ENCODE results near the gene RMND5B.

RMND5B gene

GRCh38 chr5:178163772-178164735, 33.2 kb downstream of the RMND5B start:
- no peaks in the 10 kb centered on the region for H3K36me3 ChIP-seq (ENCODE audit: control insufficient read depth, insufficient read depth, low read length)
- H3K9me3 ChIP-seq (ENCODE audit: control insufficient read depth, low read length) = no peaks in the 10 kb centered on the region
- no peak overlapping the region for H3K4me3 ChIP-seq (ENCODE audit: insufficient read depth, low read depth, low read length)
- H3K4me1 ChIP-seq (ENCODE audit: control insufficient read depth, insufficient read depth, low read length) = no peaks in the 10 kb centered on the region
- H3K27ac ChIP-seq (ENCODE audit: insufficient read depth, low read depth, low read length, poor library complexity, severe bottlenecking) = no peak overlapping the region
- H3K27me3 ChIP-seq (ENCODE audit: control insufficient read depth, insufficient read depth, low read length, poor library complexity, severe bottlenecking) = peaks cover 7% of the 10 kb centered on the region
- 13 to 15% methylated on average over 33 of the region's 33 CpGs for WGBS, 2 experiments

GRCh38 chr5:178165581-178165980, 34.8 kb downstream of the RMND5B start:
- WGBS, 2 experiments = 95 to 96% methylated on average over 38 of the region's 38 CpGs
- Histone ChIP-seq H3K4me1 (ENCODE audit: control insufficient read depth, insufficient read depth, low read length) (no peaks in the 10 kb centered on the region), H3K4me3 (ENCODE audit: insufficient read depth, low read depth, low read length) (no peak overlapping the region), H3K27ac (ENCODE audit: insufficient read depth, low read depth, low read length, poor library complexity, severe bottlenecking) (no peak overlapping the region), H3K36me3 (ENCODE audit: control insufficient read depth, insufficient read depth, low read length) (no peaks in the 10 kb centered on the region), H3K9me3 (ENCODE audit: control insufficient read depth, low read length) (no peaks in the 10 kb centered on the region), H3K27me3 (ENCODE audit: control insufficient read depth, insufficient read depth, low read length, poor library complexity, severe bottlenecking) (peaks cover 7% of the 10 kb centered on the region)

- Histone ChIP-seq H3K4me3 (ENCODE audit: insufficient read depth, low read depth, low read length) (no peak overlapping the region), H3K4me1 (ENCODE audit: control insufficient read depth, insufficient read depth, low read length) (no peaks in the 10 kb centered on the region), H3K36me3 (ENCODE audit: control insufficient read depth, insufficient read depth, low read length) (no peaks in the 10 kb centered on the region), H3K27me3 (ENCODE audit: control insufficient read depth, insufficient read depth, low read length, poor library complexity, severe bottlenecking) (no peaks in the 10 kb centered on the region), H3K27ac (ENCODE audit: insufficient read depth, low read depth, low read length, poor library complexity, severe bottlenecking) (no peak overlapping the region), H3K9me3 (ENCODE audit: control insufficient read depth, low read length) (no peaks in the 10 kb centered on the region)
- WGBS, 2 experiments = 88 to 98% methylated on average over 2 of the region's 2 CpGs
Measured at GRCh38 chr5:178170455-178170854, 39.6 kb downstream of the RMND5B start.

- Histone ChIP-seq H3K9me3 (ENCODE audit: control insufficient read depth, low read length) (no peaks in the 10 kb centered on the region), H3K27me3 (ENCODE audit: control insufficient read depth, insufficient read depth, low read length, poor library complexity, severe bottlenecking) (no peaks in the 10 kb centered on the region), H3K4me1 (ENCODE audit: control insufficient read depth, insufficient read depth, low read length) (no peaks in the 10 kb centered on the region), H3K27ac (ENCODE audit: insufficient read depth, low read depth, low read length, poor library complexity, severe bottlenecking) (no peak overlapping the region), H3K36me3 (ENCODE audit: control insufficient read depth, insufficient read depth, low read length) (no peaks in the 10 kb centered on the region), H3K4me3 (ENCODE audit: insufficient read depth, low read depth, low read length) (no peak overlapping the region)
- 93 to 97% methylated on average over 3 of the region's 3 CpGs for WGBS, 2 experiments
Measured at GRCh38 chr5:178174456-178174855, 43.6 kb downstream of the RMND5B start.

- no peak overlapping the region for H3K4me3 ChIP-seq (ENCODE audit: insufficient read depth, low read depth, low read length)
- H3K36me3 ChIP-seq (ENCODE audit: control insufficient read depth, insufficient read depth, low read length) = no peaks in the 10 kb centered on the region
- WGBS, 2 experiments = 87 to 93% methylated on average over 6 of the region's 6 CpGs
- H3K4me1 ChIP-seq (ENCODE audit: control insufficient read depth, insufficient read depth, low read length) = no peaks in the 10 kb centered on the region
- H3K27me3 ChIP-seq (ENCODE audit: control insufficient read depth, insufficient read depth, low read length, poor library complexity, severe bottlenecking) = no peaks in the 10 kb centered on the region
- H3K27ac ChIP-seq (ENCODE audit: insufficient read depth, low read depth, low read length, poor library complexity, severe bottlenecking) = no peak overlapping the region
- H3K9me3 ChIP-seq (ENCODE audit: control insufficient read depth, low read length) = no peaks in the 10 kb centered on the region
Measured at GRCh38 chr5:178176791-178177190, 46.0 kb downstream of the RMND5B start.

GRCh38 chr5:178177569-178177968, 46.8 kb downstream of the RMND5B start:
- H3K4me3 ChIP-seq (ENCODE audit: insufficient read depth, low read depth, low read length) = no peak overlapping the region
- 87 to 90% methylated on average over 8 of the region's 8 CpGs for WGBS, 2 experiments

GRCh38 chr5:178180141-178180863, 49.5 kb downstream of the RMND5B start:
- Histone ChIP-seq H3K4me3 (ENCODE audit: insufficient read depth, low read depth, low read length) (no peak overlapping the region), H3K9me3 (ENCODE audit: control insufficient read depth, low read length) (no peaks in the 10 kb centered on the region), H3K36me3 (ENCODE audit: control insufficient read depth, insufficient read depth, low read length) (no peaks in the 10 kb centered on the region), H3K4me1 (ENCODE audit: control insufficient read depth, insufficient read depth, low read length) (no peaks in the 10 kb centered on the region), H3K27ac (ENCODE audit: insufficient read depth, low read depth, low read length, poor library complexity, severe bottlenecking) (no peak overlapping the region), H3K27me3 (ENCODE audit: control insufficient read depth, insufficient read depth, low read length, poor library complexity, severe bottlenecking) (no peaks in the 10 kb centered on the region)
- 18 to 20% methylated on average over 9 of the region's 9 CpGs for WGBS, 2 experiments

More at GRCh38 chr5:178177569-178177968, 46.8 kb downstream of the RMND5B start:
- no peaks in the 10 kb centered on the region for H3K27me3 ChIP-seq (ENCODE audit: control insufficient read depth, insufficient read depth, low read length, poor library complexity, severe bottlenecking)
- H3K9me3 ChIP-seq (ENCODE audit: control insufficient read depth, low read length) = no peaks in the 10 kb centered on the region
- no peak overlapping the region for H3K27ac ChIP-seq (ENCODE audit: insufficient read depth, low read depth, low read length, poor library complexity, severe bottlenecking)
- no peaks in the 10 kb centered on the region for H3K36me3 ChIP-seq (ENCODE audit: control insufficient read depth, insufficient read depth, low read length)
- H3K4me1 ChIP-seq (ENCODE audit: control insufficient read depth, insufficient read depth, low read length) = no peaks in the 10 kb centered on the region

GRCh38 chr5:178182158-178182876, 51.5 kb downstream of the RMND5B start:
- H3K9me3 ChIP-seq (ENCODE audit: control insufficient read depth, low read length) = no peaks in the 10 kb centered on the region
- no peak overlapping the region for H3K27ac ChIP-seq (ENCODE audit: insufficient read depth, low read depth, low read length, poor library complexity, severe bottlenecking)
- no peak overlapping the region for H3K4me3 ChIP-seq (ENCODE audit: insufficient read depth, low read depth, low read length)
- H3K36me3 ChIP-seq (ENCODE audit: control insufficient read depth, insufficient read depth, low read length) = no peaks in the 10 kb centered on the region
- WGBS, 2 experiments = 64% methylated on average over 4 of the region's 4 CpGs
- no peaks in the 10 kb centered on the region for H3K27me3 ChIP-seq (ENCODE audit: control insufficient read depth, insufficient read depth, low read length, poor library complexity, severe bottlenecking)
- H3K4me1 ChIP-seq (ENCODE audit: control insufficient read depth, insufficient read depth, low read length) = no peaks in the 10 kb centered on the region

GRCh38 chr5:178186427-178186826, 55.6 kb downstream of the RMND5B start:
- Histone ChIP-seq H3K4me3 (ENCODE audit: insufficient read depth, low read depth, low read length) (no peak overlapping the region), H3K9me3 (ENCODE audit: control insufficient read depth, low read length) (no peaks in the 10 kb centered on the region), H3K4me1 (ENCODE audit: control insufficient read depth, insufficient read depth, low read length) (no peaks in the 10 kb centered on the region), H3K36me3 (ENCODE audit: control insufficient read depth, insufficient read depth, low read length) (no peaks in the 10 kb centered on the region), H3K27me3 (ENCODE audit: control insufficient read depth, insufficient read depth, low read length, poor library complexity, severe bottlenecking) (no peaks in the 10 kb centered on the region), H3K27ac (ENCODE audit: insufficient read depth, low read depth, low read length, poor library complexity, severe bottlenecking) (no peak overlapping the region)
- WGBS, 2 experiments = 90 to 93% methylated on average over 6 of the region's 6 CpGs

GRCh38 chr5:178187014-178187413, 56.2 kb downstream of the RMND5B start, which contains the start of gene GMCL2:
TSS of gene GMCL2 (minus strand) at chr5:178187371. CDS start at chr5:178187299, 72 bp downstream.
- no peak within 1 kb of the TSS for H3K4me3 ChIP-seq (ENCODE audit: insufficient read depth, low read depth, low read length)
- 93 to 96% methylated on average over 27 of the region's 27 CpGs for WGBS, 2 experiments
- no peak within 1 kb of the TSS for H3K27ac ChIP-seq (ENCODE audit: insufficient read depth, low read depth, low read length, poor library complexity, severe bottlenecking)
- no peaks in the 10 kb centered on the region for H3K4me1 ChIP-seq (ENCODE audit: control insufficient read depth, insufficient read depth, low read length)
- H3K27me3 ChIP-seq (ENCODE audit: control insufficient read depth, insufficient read depth, low read length, poor library complexity, severe bottlenecking) = no peaks in the 10 kb centered on the region
- H3K36me3 ChIP-seq (ENCODE audit: control insufficient read depth, insufficient read depth, low read length) = no peaks in the 10 kb centered on the region
- H3K9me3 ChIP-seq (ENCODE audit: control insufficient read depth, low read length) = no peaks in the 10 kb centered on the region
